D721Med (cell line): ENCODE results near the gene SOCS4.

Experiments
- DNase-seq: peaks from one replicate; pipeline ENCODE4 v3.0.0; 2011; ENCODE audit warnings: low spot score; ENCODE audit not compliant: insufficient read length
- FAIRE-seq: peaks from 2 replicates; lab custom pipeline; 2011; peaks lifted over from hg19 to GRCh38; lab: Jason Lieb, UNC
- TF ChIP-seq, protein P1 (sequence below): IDR thresholded peaks from 2 replicates; pipeline ENCODE4 v1.5.1; 2012; ENCODE audit warnings: mild to moderate bottlenecking, control low read depth; ENCODE audit not compliant: insufficient read depth; ENCODE audit errors: missing control alignments

SOCS4 gene, protein sequence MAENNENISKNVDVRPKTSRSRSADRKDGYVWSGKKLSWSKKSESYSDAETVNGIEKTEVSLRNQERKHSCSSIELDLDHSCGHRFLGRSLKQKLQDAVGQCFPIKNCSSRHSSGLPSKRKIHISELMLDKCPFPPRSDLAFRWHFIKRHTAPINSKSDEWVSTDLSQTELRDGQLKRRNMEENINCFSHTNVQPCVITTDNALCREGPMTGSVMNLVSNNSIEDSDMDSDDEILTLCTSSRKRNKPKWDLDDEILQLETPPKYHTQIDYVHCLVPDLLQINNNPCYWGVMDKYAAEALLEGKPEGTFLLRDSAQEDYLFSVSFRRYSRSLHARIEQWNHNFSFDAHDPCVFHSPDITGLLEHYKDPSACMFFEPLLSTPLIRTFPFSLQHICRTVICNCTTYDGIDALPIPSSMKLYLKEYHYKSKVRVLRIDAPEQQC

DNA sequence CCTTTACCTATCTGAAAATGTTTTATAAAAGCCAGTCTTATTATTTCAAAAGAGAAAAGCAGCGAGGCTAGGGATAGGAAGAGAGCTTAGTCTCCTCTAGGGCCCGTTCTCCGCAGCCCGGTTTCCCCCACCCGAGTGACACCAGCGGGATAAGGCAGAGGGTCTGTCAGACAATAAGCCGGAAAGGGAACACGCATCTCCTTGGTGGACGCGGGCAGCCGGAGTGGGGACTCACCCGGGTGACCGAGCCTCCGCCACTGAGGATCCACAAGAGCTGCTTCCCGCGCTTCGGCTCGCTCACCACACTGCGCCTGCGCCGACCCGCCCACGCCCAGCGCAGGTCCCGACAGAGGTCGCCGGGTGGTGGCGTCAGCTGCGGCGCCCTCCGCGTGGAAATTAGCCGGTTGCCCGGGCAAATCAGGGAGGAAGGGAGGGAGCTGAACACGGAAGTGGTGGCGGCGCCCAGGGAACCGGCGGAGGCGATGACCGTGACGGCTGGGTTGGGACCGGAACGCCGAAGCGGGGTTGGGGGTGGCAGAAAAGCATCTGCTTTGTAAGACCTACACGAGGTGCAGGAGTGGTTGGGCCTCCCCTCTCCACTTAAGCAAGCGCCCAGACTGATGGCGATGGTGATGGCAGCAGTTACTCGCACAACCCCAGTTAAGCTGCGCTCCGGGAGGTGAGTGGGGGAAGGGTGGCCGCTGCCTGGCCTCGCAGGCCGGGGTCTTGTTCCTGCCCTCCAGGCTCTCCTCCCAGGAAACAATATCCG, at the start of gene SOCS4, which contains the start of gene WDHD1:
Gene SOCS4 (plus strand): TSS at position 444 of the 769 bp plus-strand sequence. CDS start 15,806 bp downstream, outside the sequence.
Gene WDHD1 (minus strand): TSS at position 307 of the 769 bp plus-strand sequence. CDS start 312 bp downstream, outside the sequence.
- FAIRE-seq: no peak
- TF ChIP-seq, protein P1, sequence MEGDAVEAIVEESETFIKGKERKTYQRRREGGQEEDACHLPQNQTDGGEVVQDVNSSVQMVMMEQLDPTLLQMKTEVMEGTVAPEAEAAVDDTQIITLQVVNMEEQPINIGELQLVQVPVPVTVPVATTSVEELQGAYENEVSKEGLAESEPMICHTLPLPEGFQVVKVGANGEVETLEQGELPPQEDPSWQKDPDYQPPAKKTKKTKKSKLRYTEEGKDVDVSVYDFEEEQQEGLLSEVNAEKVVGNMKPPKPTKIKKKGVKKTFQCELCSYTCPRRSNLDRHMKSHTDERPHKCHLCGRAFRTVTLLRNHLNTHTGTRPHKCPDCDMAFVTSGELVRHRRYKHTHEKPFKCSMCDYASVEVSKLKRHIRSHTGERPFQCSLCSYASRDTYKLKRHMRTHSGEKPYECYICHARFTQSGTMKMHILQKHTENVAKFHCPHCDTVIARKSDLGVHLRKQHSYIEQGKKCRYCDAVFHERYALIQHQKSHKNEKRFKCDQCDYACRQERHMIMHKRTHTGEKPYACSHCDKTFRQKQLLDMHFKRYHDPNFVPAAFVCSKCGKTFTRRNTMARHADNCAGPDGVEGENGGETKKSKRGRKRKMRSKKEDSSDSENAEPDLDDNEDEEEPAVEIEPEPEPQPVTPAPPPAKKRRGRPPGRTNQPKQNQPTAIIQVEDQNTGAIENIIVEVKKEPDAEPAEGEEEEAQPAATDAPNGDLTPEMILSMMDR: peak; percentile 18
- DNase-seq: peak; percentile 56

DNA sequence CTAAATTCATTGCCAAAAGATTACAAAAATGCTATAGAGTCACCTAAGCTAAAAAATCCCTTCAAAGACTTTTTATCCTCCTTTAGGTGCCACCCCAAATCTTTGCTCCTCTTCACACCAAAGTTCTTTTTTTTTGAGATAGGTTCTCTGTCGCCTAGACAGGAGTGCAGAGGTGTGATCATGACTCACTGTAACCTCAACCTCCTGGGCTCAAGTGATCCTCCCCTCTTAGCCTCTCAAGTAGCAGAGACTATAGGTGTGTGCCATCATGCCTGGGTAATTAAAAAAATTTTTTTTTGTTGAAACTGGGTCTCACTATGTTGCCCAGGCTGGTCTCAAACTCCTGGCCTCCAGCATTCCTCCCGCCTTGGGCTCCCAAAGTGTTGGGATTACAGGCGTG, 48.0 kb upstream of the SOCS4 start:
- FAIRE-seq (no peak), DNase-seq (no peak)
- TF ChIP-seq, protein P1: no peak

DNA sequence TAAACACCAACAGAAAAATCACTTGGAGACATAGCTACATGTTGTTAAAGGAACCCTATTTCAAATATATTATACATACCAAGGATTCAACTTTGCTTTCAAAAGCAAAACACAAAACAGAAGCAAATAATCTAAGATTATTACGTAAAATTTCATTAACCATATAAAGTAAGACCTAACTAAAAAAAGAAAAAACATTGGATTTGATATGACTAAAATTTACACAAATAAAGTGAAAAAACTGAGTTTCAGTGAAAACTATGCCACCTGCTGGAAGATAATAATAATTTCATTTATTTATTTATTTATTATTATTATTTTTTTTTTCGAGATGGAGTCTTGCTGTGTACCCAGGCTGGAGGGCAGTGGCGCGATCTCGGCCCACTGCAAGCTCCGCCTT, 45.3 kb upstream of the SOCS4 start:
- DNase-seq (no peak), FAIRE-seq (no peak)
- TF ChIP-seq, protein P1: no peak

DNA sequence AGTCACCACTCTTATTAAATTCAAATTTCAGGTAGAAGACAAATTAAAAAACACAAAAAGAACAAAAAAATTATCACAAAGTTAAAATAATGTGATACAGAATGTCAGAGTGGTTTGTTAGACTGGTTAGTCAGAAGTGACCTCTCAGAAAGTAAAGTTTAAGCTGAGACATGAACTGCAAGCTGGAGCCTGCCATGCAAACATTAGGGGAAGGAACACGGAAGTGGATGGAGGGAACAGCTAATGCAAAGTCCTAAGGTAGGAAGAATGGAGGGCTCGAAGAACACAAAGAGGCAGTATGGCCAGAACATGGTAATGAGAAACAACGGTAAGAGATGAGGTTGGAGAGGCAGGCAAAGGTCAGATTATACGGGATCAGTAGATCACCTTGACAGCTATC, 41.9 kb upstream of the SOCS4 start:
- DNase-seq (no peak), FAIRE-seq (no peak)
- TF ChIP-seq, protein P1: no peak

DNA sequence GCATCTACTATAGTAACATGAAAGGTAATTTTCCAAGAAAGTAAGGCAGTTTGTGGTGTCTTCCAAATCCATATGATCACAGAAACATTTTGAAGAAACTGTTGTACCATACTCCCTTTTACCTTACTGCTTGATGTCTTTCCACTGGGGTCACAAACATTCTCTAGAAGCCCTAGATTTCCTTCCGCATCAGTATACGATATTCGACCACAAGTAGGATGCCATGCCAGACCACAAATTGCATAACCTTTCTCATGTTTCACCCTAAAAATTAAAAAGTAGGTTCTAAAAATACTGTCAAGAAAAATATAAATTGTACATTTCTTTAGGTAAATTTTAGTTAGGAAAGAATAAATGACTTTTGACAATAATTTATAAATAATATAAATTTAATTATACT, 26.7 kb upstream of the SOCS4 start:
- FAIRE-seq: no peak
- no peak for DNase-seq

DNA sequence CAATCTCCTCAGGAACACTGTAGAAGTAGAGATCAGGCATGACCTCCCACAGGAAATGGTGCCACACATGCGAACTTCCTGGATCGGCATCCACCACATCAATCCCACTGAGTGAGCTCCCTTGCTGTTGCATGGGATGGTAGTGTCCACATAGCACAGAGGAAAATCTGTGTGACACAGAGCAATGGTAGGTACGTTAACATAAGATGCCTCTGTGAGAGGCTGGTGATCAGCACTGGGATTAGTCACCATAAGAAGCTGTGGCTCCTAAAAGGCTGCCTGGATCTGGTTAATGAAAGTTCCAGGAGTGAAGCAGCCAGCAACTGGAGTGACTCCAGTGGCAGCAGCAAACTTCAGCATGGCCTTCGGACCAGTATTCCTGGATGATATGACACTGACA, 22.0 kb upstream of the SOCS4 start:
- TF ChIP-seq, protein P1: no peak
- DNase-seq (no peak), FAIRE-seq (no peak)

More for the DNA sequence above, 26.7 kb upstream of the SOCS4 start:
- TF ChIP-seq, protein P1: no peak

DNA sequence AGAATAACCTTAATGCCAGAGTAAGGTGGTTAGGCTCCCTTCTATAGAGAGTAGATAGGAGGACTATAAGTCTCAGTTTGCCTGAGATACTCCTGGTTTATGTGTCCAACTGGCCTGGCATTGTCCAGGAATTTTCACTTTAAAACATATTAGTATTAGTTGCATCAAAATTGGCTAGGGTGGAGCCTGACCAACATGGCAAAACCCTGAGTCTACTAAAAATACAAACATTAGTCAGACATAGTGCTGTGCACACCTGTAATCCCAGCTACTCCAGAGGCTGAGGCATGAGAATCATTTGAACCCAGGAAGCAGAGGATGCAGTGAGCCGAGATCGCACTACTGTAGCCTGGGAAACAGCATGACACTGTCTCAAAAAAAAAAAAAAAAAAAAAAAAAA, 12.0 kb upstream of the SOCS4 start:
- FAIRE-seq: no peak
- no peak for DNase-seq
- TF ChIP-seq, protein P1: no peak
